Tibial artery (tissue), 4 donors: ENCODE results near the gene INKA1.

ENCODE experiments used
- DNase-seq, 2 donors: peaks; one replicate each; pipeline ENCODE4 v3.0.0-alpha.2; 2019
- H3K27ac ChIP-seq, 2 donors: fragments of 200-600 bp; sonication (generic) in 1 of 2; 1 replicate in 1 of 2; 2 replicates in 1 of 2; pipeline ENCODE4 v1.5.1; 2018 to 2019; ENCODE audit warnings: mild to moderate bottlenecking in 1 of 2
- H3K27me3 ChIP-seq, 2 donors: fragments of 200-600 bp; sonication (generic) in 1 of 2; one replicate each; pipeline versions ENCODE4 v1.5.1 to v1.6.0; 2016 to 2019
- H3K36me3 ChIP-seq, 3 donors: fragments of 200-600 bp; sonication (generic) in 2 of 3; one replicate each; pipeline ENCODE4 v1.5.1; 2016 to 2019; ENCODE audit warnings: mild to moderate bottlenecking in 2 of 3
- H3K4me1 ChIP-seq, 4 donors: fragments of 200-600 bp; sonication (generic) in 2 of 4; 1 replicate in 3 of 4; 2 replicates in 1 of 4; pipeline ENCODE4 v1.5.1; 2016 to 2019
- H3K4me3 ChIP-seq, 2 donors: fragments of 200-600 bp; sonication (generic) in 1 of 2; 1 replicate in 1 of 2; 2 replicates in 1 of 2; pipeline ENCODE4 v1.5.1; 2018 to 2019; ENCODE audit warnings: mild to moderate bottlenecking in 2 of 2
- H3K9me3 ChIP-seq, 3 donors: fragments of 200-600 bp; sonication (generic) in 1 of 3; one replicate each; pipeline ENCODE4 v1.5.1; 2016 to 2019
- CTCF ChIP-seq, 2 experiments: fragments of 200-600 bp in 1 of 2; fragments of 450-650 bp in 1 of 2; IDR thresholded peaks; one replicate each; pipeline ENCODE4 v1.5.1; 2017 to 2019; ENCODE audit warnings: antibody characterized with exemption in 2 of 2, mild to moderate bottlenecking in 1 of 2, moderate library complexity in 1 of 2
- intact Hi-C: fragments of 100-400 bp; cut with DNase I; formaldehyde crosslinking; loops from one replicate; pipeline ENCODE4 v1.15.0; 2023; ENCODE audit warnings: low total_unique reads

Gene INKA1

GRCh38 chr3:49802719-49803464 is at the start of gene INKA1:
Gene INKA1 (plus strand): TSS chr3:49803261. CDS start chr3:49803393, 132 bp downstream.
- TF ChIP-seq CTCF (IDR thresholded peaks at IDR 0.05) = peak; percentile 91 to 94
- Histone ChIP-seq H3K27me3 (no peaks in the 10 kb centered on the region), H3K9me3 (no peaks in the 10 kb centered on the region), H3K27ac (peak within 1 kb of the TSS; percentile 87 to 98), H3K36me3 (peaks cover 0 to 3% (median 0%) of the 10 kb centered on the region in 3 donors), H3K4me3 (peak within 1 kb of the TSS; percentile 79 to 92), H3K4me1 (peaks cover 22 to 48% (median 42%) of the 10 kb centered on the region in 4 donors)
- peak; percentile 85 to 94 for DNase-seq
- intact Hi-C loops = loop anchor here (1.0 kb wide), 1 partner anchor 36 kb away; no protein-coding TSS in a partner anchor

- H3K4me3 ChIP-seq = no peak overlapping the region
- intact Hi-C loops = no loop called here
- no peak for TF ChIP-seq CTCF (IDR thresholded peaks at IDR 0.05)
- H3K27me3 ChIP-seq = no peaks in the 10 kb centered on the region
- no peaks in the 10 kb centered on the region for H3K9me3 ChIP-seq
- H3K36me3 ChIP-seq = no peaks in the 10 kb centered on the region
- no peak for DNase-seq
- H3K4me1 ChIP-seq = peaks cover 0 to 35% (median 6%) of the 10 kb centered on the region in 4 donors
- no peak overlapping the region for H3K27ac ChIP-seq
Measured at GRCh38 chr3:49754536-49754935, 48.5 kb upstream of the INKA1 start.

GRCh38 chr3:49756036-49756435 is 47.0 kb upstream of the INKA1 start:
- no peaks in the 10 kb centered on the region for H3K27me3 ChIP-seq
- peaks cover 0 to 30% (median 6%) of the 10 kb centered on the region in 4 donors for H3K4me1 ChIP-seq
- H3K36me3 ChIP-seq = peaks cover 0 to 7% (median 0%) of the 10 kb centered on the region in 3 donors
- no peaks in the 10 kb centered on the region for H3K9me3 ChIP-seq
- no peak overlapping the region for H3K27ac ChIP-seq
- no peak for TF ChIP-seq CTCF (IDR thresholded peaks at IDR 0.05)
- DNase-seq = no peak
- H3K4me3 ChIP-seq = no peak overlapping the region
- intact Hi-C loops = no loop called here

- peaks cover 0 to 30% (median 6%) of the 10 kb centered on the region in 4 donors for H3K4me1 ChIP-seq
- H3K9me3 ChIP-seq = no peaks in the 10 kb centered on the region
- no peaks in the 10 kb centered on the region for H3K27me3 ChIP-seq
- H3K27ac ChIP-seq = no peak overlapping the region
- no peak overlapping the region for H3K4me3 ChIP-seq
- no peak for DNase-seq
- no peak for TF ChIP-seq CTCF (IDR thresholded peaks at IDR 0.05)
- intact Hi-C loops = no loop called here
- peaks cover 0 to 10% (median 0%) of the 10 kb centered on the region in 3 donors for H3K36me3 ChIP-seq
Measured at GRCh38 chr3:49757197-49757596, 45.9 kb upstream of the INKA1 start.

- intact Hi-C loops = no loop called here
- H3K27me3 ChIP-seq = no peaks in the 10 kb centered on the region
- no peak overlapping the region for H3K4me3 ChIP-seq
- H3K9me3 ChIP-seq = no peaks in the 10 kb centered on the region
- no peak for TF ChIP-seq CTCF (IDR thresholded peaks at IDR 0.05)
- no peak for DNase-seq
- H3K27ac ChIP-seq = no peak overlapping the region
- peaks cover 0 to 11% (median 6%) of the 10 kb centered on the region in 3 donors for H3K36me3 ChIP-seq
- peaks cover 0 to 16% (median 5%) of the 10 kb centered on the region in 4 donors for H3K4me1 ChIP-seq
Measured at GRCh38 chr3:49759226-49759625, 43.8 kb upstream of the INKA1 start.
